H9 (cell line): ENCODE data around the gene MAEA. TPM values are rescaled to one million over a fixed set of nuclear protein-coding genes. Genes with fewer than 3 reads are reported as not detected.

Experiments used
- DNase-seq: peaks from one replicate; pipeline ENCODE4 v3.0.0-alpha.2; 2017
- H2AFZ ChIP-seq: one replicate; pipeline ENCODE4 v1.6.1; 2013; ENCODE audit warnings: mild to moderate bottlenecking, low read length, control low read depth, moderate library complexity
- H2AK5ac ChIP-seq: 2 replicates; pipeline ENCODE4 v1.6.1; 2013; ENCODE audit warnings: low read length, control low read depth, mixed read lengths; ENCODE audit not compliant: insufficient read length
- H2BK120ac ChIP-seq: one replicate; pipeline ENCODE4 v1.6.1; 2013; ENCODE audit warnings: low read depth, mild to moderate bottlenecking, low read length, control low read depth, inconsistent platforms; ENCODE audit not compliant: poor library complexity, severe bottlenecking
- H2BK12ac ChIP-seq: 2 replicates; pipeline ENCODE4 v1.6.1; 2013; ENCODE audit warnings: low read length, control low read depth, mixed read lengths, low read depth; ENCODE audit not compliant: insufficient read length
- H2BK15ac ChIP-seq: 2 replicates; pipeline ENCODE4 v1.6.1; 2013; ENCODE audit warnings: low read depth, low read length, control low read depth
- H2BK20ac ChIP-seq: one replicate; pipeline ENCODE4 v1.6.1; 2013; ENCODE audit warnings: low read depth, mild to moderate bottlenecking, low read length, control low read depth, inconsistent platforms; ENCODE audit not compliant: poor library complexity, severe bottlenecking
- H2BK5ac ChIP-seq: 2 replicates; pipeline ENCODE4 v1.6.1; 2013; ENCODE audit warnings: low read length, control low read depth, mixed read lengths; ENCODE audit not compliant: insufficient read length
- H3K14ac ChIP-seq: 2 replicates; pipeline ENCODE4 v1.6.1; 2013; ENCODE audit warnings: low read length, control low read depth; ENCODE audit not compliant: insufficient read depth
- H3K18ac ChIP-seq: 2 replicates; pipeline ENCODE4 v1.6.1; 2013; ENCODE audit warnings: low read depth, mild to moderate bottlenecking, mixed read lengths, low read length, control low read depth; ENCODE audit not compliant: insufficient read length
- H3K23ac ChIP-seq: 2 replicates; pipeline ENCODE4 v1.6.1; 2013; ENCODE audit warnings: low read length, control low read depth, mixed read lengths, low read depth; ENCODE audit not compliant: insufficient read length
- H3K23me2 ChIP-seq: 2 replicates; pipeline ENCODE4 v1.6.1; 2013; ENCODE audit warnings: low read depth, mild to moderate bottlenecking, mixed read lengths, low read length, control low read depth; ENCODE audit not compliant: insufficient read length, poor library complexity, severe bottlenecking
- H3K27ac ChIP-seq: 2 replicates; pipeline ENCODE4 v1.5.1; 2013; ENCODE audit warnings: low read length, control low read depth, mixed read lengths, low read depth; ENCODE audit not compliant: insufficient read length
- H3K27me3 ChIP-seq: 2 replicates; pipeline ENCODE4 v1.6.1; 2013; ENCODE audit warnings: low read length, control low read depth, inconsistent platforms; ENCODE audit not compliant: insufficient read depth
- H3K4ac ChIP-seq: 2 replicates; pipeline ENCODE4 v1.6.1; 2013; ENCODE audit warnings: low read depth, mild to moderate bottlenecking, control low read depth, inconsistent platforms, low read length, moderate library complexity
- H3K4me1 ChIP-seq: 2 replicates; pipeline ENCODE4 v1.6.1; 2013; ENCODE audit warnings: low read length, control low read depth, inconsistent platforms; ENCODE audit not compliant: insufficient read depth
- H3K4me2 ChIP-seq: 2 replicates; pipeline ENCODE4 v1.6.1; 2013; ENCODE audit warnings: low read length, control low read depth, mixed read lengths; ENCODE audit not compliant: insufficient read length, insufficient read depth
- H3K56ac ChIP-seq: 2 replicates; pipeline ENCODE4 v1.6.1; 2013; ENCODE audit warnings: low read depth, mild to moderate bottlenecking, mixed read lengths, low read length, control low read depth; ENCODE audit not compliant: insufficient read length
- H3K79me1 ChIP-seq: 2 replicates; pipeline ENCODE4 v1.6.1; 2013; ENCODE audit warnings: low read depth, mild to moderate bottlenecking, moderate library complexity, low read length, control low read depth, inconsistent platforms; ENCODE audit not compliant: insufficient read depth, poor library complexity, severe bottlenecking
- H3K79me2 ChIP-seq: 2 replicates; pipeline ENCODE4 v1.6.1; 2013; ENCODE audit warnings: low read length, control low read depth, inconsistent platforms; ENCODE audit not compliant: insufficient read depth
- H3K9ac ChIP-seq: 2 replicates; pipeline ENCODE4 v1.6.1; 2013; ENCODE audit warnings: low read length, control low read depth, mixed read lengths; ENCODE audit not compliant: insufficient read length; ENCODE audit errors: extremely low read depth
- H3K9me3 ChIP-seq: one replicate; pipeline ENCODE4 v1.6.1; 2013; ENCODE audit warnings: low read depth, low read length, inconsistent platforms; ENCODE audit not compliant: control insufficient read depth
- H3T11ph ChIP-seq: one replicate; pipeline ENCODE4 v1.6.1; 2013; ENCODE audit warnings: mild to moderate bottlenecking, low read length, control low read depth, inconsistent platforms
- H4K20me1 ChIP-seq: one replicate; pipeline ENCODE4 v1.6.1; 2013; ENCODE audit not compliant: control insufficient read depth, insufficient read length, insufficient read depth
- H4K5ac ChIP-seq: 2 replicates; pipeline ENCODE4 v1.6.1; 2013; ENCODE audit warnings: low read depth, mild to moderate bottlenecking, mixed read lengths, low read length, control low read depth; ENCODE audit not compliant: insufficient read length
- H4K8ac ChIP-seq: replicated peaks from 2 replicates; pipeline ENCODE4 v1.6.1; 2013; ENCODE audit warnings: low read length, control low read depth, mixed read lengths, low read depth; ENCODE audit not compliant: insufficient read length
- H4K91ac ChIP-seq: 2 replicates; pipeline ENCODE4 v1.6.1; 2013; ENCODE audit warnings: low read depth, mild to moderate bottlenecking, moderate library complexity, mixed read lengths, low read length, control low read depth; ENCODE audit not compliant: insufficient read length
- H3K27ac Mint-ChIP-seq, 3 experiments: 2 replicates in 2 of 3; 3 replicates in 1 of 3; pipeline ENCODE4 v1.8.0; 2020 to 2021; ENCODE audit warnings: mixed read lengths in 3 of 3, mild to moderate bottlenecking in 1 of 3, moderate library complexity in 1 of 3
- H3K27me3 Mint-ChIP-seq: 2 replicates; pipeline ENCODE4 v1.8.0; 2021; ENCODE audit warnings: low read depth, mild to moderate bottlenecking, moderate library complexity, mixed read lengths
- H3K36me3 Mint-ChIP-seq, 3 experiments: 2 replicates in 2 of 3; 3 replicates in 1 of 3; pipeline ENCODE4 v1.8.0; 2020 to 2021; ENCODE audit warnings: low read depth in 3 of 3, mixed read lengths in 3 of 3; ENCODE audit not compliant: insufficient read depth in 1 of 3
- H3K4me1 Mint-ChIP-seq, 2 experiments: 2 replicates each; pipeline ENCODE4 v1.8.0; 2020; ENCODE audit warnings: mixed read lengths in 2 of 2
- H3K4me3 Mint-ChIP-seq, 2 experiments: 2 replicates in 1 of 2; 3 replicates in 1 of 2; pipeline ENCODE4 v1.8.0; 2020 to 2021; ENCODE audit warnings: mild to moderate bottlenecking in 2 of 2, mixed read lengths in 2 of 2, moderate library complexity in 1 of 2
- H3K9me3 Mint-ChIP-seq, 2 experiments: 2 replicates in 1 of 2; 3 replicates in 1 of 2; pipeline ENCODE4 v1.8.0; 2020; ENCODE audit warnings: mild to moderate bottlenecking in 2 of 2, mixed read lengths in 2 of 2, moderate library complexity in 1 of 2
- WGBS: extraction: QIAGEN DNeasy Blood & Tissue Kit; methylation state at CpG from one replicate; pipeline ENCODE4 v1.1.7; 2013; ENCODE audit warnings: missing lambda C conversion rate, low lambda C conversion rate, mixed read lengths; ENCODE audit not compliant: insufficient read length; ENCODE audit errors: extremely low coverage; 5-methylcytosine and 5-hydroxymethylcytosine counted together
- total RNA-seq: library from RNA; stranded (reverse); gene quantifications from 2 replicates; pipeline ENCODE4 v1.2.1, GENCODE V29; 2021
- TF ChIP-seq, protein P1 (sequence below): fragments of 200-600 bp; sonication (generic); conservative IDR thresholded peaks from 3 replicates; pipeline ENCODE4 v1.8.0; 2021; ENCODE audit warnings: antibody characterized with exemption, mild to moderate bottlenecking

Gene MAEA
- total RNA-seq, 1 experiment from 2014 or later = 85.6 TPM

DNA sequence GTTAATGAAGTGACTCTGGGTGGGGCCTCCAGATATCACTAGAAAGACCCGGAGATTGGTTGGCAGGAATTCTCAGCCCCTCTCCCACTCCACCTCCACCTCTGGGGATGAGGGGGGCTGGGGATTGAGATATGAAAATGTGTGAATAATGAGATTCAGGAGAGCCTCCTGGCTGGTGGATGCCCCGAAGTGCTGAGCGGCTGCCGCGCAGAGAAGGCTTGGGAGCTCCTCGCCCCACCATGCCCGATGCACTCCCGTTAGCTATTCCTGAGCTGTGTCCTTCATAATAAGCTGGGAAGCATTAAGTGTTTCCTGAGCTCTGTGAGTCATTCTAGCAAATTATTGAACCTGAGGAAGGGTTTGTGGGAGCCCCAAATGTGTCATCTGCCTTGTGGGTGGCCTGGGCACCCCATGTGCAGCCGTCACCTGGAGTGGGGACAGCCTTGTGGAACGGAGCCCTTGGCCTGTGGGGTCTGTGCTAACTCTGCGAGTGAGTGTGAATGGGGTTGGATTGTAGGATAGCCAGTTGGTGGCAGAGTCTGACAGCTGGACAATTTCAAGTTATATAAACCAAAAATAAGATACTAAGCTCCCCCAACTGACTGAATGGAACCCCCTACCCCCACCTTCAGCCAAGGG is 4.4 kb upstream of the MAEA start:
- H3K14ac ChIP-seq = no peak overlapping the region
- TF ChIP-seq, protein P1, sequence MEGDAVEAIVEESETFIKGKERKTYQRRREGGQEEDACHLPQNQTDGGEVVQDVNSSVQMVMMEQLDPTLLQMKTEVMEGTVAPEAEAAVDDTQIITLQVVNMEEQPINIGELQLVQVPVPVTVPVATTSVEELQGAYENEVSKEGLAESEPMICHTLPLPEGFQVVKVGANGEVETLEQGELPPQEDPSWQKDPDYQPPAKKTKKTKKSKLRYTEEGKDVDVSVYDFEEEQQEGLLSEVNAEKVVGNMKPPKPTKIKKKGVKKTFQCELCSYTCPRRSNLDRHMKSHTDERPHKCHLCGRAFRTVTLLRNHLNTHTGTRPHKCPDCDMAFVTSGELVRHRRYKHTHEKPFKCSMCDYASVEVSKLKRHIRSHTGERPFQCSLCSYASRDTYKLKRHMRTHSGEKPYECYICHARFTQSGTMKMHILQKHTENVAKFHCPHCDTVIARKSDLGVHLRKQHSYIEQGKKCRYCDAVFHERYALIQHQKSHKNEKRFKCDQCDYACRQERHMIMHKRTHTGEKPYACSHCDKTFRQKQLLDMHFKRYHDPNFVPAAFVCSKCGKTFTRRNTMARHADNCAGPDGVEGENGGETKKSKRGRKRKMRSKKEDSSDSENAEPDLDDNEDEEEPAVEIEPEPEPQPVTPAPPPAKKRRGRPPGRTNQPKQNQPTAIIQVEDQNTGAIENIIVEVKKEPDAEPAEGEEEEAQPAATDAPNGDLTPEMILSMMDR = no peak
- no peaks in the 10 kb centered on the region for H3K27me3 ChIP-seq
- no peaks in the 10 kb centered on the region for H3K4me1 ChIP-seq
- Mint-ChIP-seq H3K36me3 (peaks cover 0 to 7% (median 5%) of the 10 kb centered on the region in 3 experiments; a peak in 5 of 7 replicates), H3K27ac (no peak overlapping the region; a peak in 1 of 7 replicates), H3K9me3 (peaks cover 17 to 54% of the 10 kb centered on the region in 2 experiments), H3K4me1 (peaks cover 6% of the 10 kb centered on the region in 2 experiments; a peak in 3 of 4 replicates), H3K27me3 (peaks cover 27% of the 10 kb centered on the region), H3K4me3 (no peak overlapping the region; a peak in 1 of 5 replicates)
- no peak overlapping the region for H2BK15ac ChIP-seq
- H3K79me2 ChIP-seq = peaks cover 1% of the 10 kb centered on the region; the same call in 1 of the 2 replicates
- H4K5ac ChIP-seq = no peak overlapping the region
- no peak overlapping the region for H2BK12ac ChIP-seq
- no peaks in the 10 kb centered on the region for H4K20me1 ChIP-seq
- H4K8ac ChIP-seq = no peak overlapping the region
- no peaks in the 10 kb centered on the region for H3K79me1 ChIP-seq
- no peak overlapping the region for H3K4me2 ChIP-seq
- H2AK5ac ChIP-seq = no peak overlapping the region
- H3K23me2 ChIP-seq = peaks cover 4% of the 10 kb centered on the region
- H4K91ac ChIP-seq = no peak overlapping the region
- H3K56ac ChIP-seq = no peak overlapping the region
- H2BK120ac ChIP-seq = no peak overlapping the region
- no peak overlapping the region for H3K4ac ChIP-seq
- no peak overlapping the region for H3K27ac ChIP-seq
- H2BK20ac ChIP-seq = no peak overlapping the region
- H3K9ac ChIP-seq = no peak overlapping the region
- H3K9me3 ChIP-seq = no peaks in the 10 kb centered on the region
- H3K18ac ChIP-seq = no peak overlapping the region
- no peak overlapping the region for H2AFZ ChIP-seq
- WGBS = no CpG with 5 or more reads among the region's 11 CpGs
- peak; percentile 22 for DNase-seq
- no peak overlapping the region for H3T11ph ChIP-seq
- H3K23ac ChIP-seq = no peak overlapping the region
- H2BK5ac ChIP-seq = no peak overlapping the region
